Measurements from ENCODE around the gene NUMBL. TPM values are rescaled to one million over a fixed set of nuclear protein-coding genes. Genes with fewer than 3 reads are reported as not detected.

NUMBL gene
- total and polyA plus RNA-seq, 9 of the 15 experiments (the other 6 are each of a cell fraction or from before 2014, with no cell fraction given): 0.39 to 38.6 (median 6.6) TPM

GRCh38 chr19:40663695-40664692 is 26.5 kb downstream of the NUMBL start (continued):
- TF ChIP-seq CREB5 (CRISPR knock-in tag; IDR thresholded peaks at IDR 0.05) (no peak), ZNF253 (CRISPR knock-in tag; conservative IDR thresholded peaks at IDR 0.05) (no peak), ZBTB7A (IDR thresholded peaks at IDR 0.05; ENCODE audit: borderline replicate concordance, control insufficient read depth, low read depth, low read length) (peak; percentile 87), ZNF140 (CRISPR knock-in tag; IDR thresholded peaks at IDR 0.05) (no peak), ZNF280B (CRISPR knock-in tag; IDR thresholded peaks at IDR 0.05) (no peak), CBX3 (IDR thresholded peaks at IDR 0.05; ENCODE audit: borderline replicate concordance in 1 of 2, low read length in 2 of 2) (no peak), NFIX (CRISPR knock-in tag; IDR thresholded peaks at IDR 0.05; ENCODE audit: low read depth) (no peak), CREB3L1 (IDR thresholded peaks at IDR 0.05; ENCODE audit: borderline replicate concordance, low read depth) (no peak), SIN3A (IDR thresholded peaks at IDR 0.05; ENCODE audit: borderline replicate concordance in 2 of 2, control insufficient read depth in 1 of 2, low read depth in 2 of 2, low read length in 2 of 2) (no peak), JUNB (CRISPR knock-in tag; conservative IDR thresholded peaks at IDR 0.05) (no peak), ZBTB5 (IDR thresholded peaks at IDR 0.05) (no peak), SMARCA4 (IDR thresholded peaks at IDR 0.05) (peak; percentile 92), PCBP1 (IDR thresholded peaks at IDR 0.05; ENCODE audit: low read depth, low read length, poor library complexity, severe bottlenecking) (no peak), MTA3 (IDR thresholded peaks at IDR 0.05; ENCODE audit: borderline replicate concordance) (no peak; the same call in none of the 2 replicates), SRSF3 (IDR thresholded peaks at IDR 0.05; ENCODE audit: insufficient read depth, low read length) (no peak), HNRNPH1 (optimal IDR thresholded peaks at IDR 0.05; ENCODE audit: low read depth, low read length) (no peak), FOXK1 (CRISPR knock-in tag; IDR thresholded peaks at IDR 0.05; ENCODE audit: borderline replicate concordance) (no peak), PHF21A (IDR thresholded peaks at IDR 0.05; ENCODE audit: borderline replicate concordance, low read depth) (peak; percentile 69), ZNF324 (CRISPR knock-in tag; IDR thresholded peaks at IDR 0.05) (no peak), CBFA2T2 (conservative IDR thresholded peaks at IDR 0.05) (peak; percentile 67), CBFB (CRISPR knock-in tag; IDR thresholded peaks at IDR 0.05) (peak; percentile 73)

Measured in K562 (cell line).